HEK293T (cell line): Measurements from ENCODE around the gene SLC26A2.

Experiments
- ARNT ChIP-seq: fragments of 450-650 bp; IDR thresholded peaks from 2 replicates; pipeline ENCODE4 v1.6.1; 2017; ENCODE audit warnings: mild to moderate bottlenecking
- BHLHE40 ChIP-seq: fragments of 450-650 bp; IDR thresholded peaks from 2 replicates; pipeline ENCODE4 v1.6.1; 2016; ENCODE audit warnings: mild to moderate bottlenecking, moderate library complexity, borderline replicate concordance
- ELF4 ChIP-seq: fragments of 450-650 bp; IDR thresholded peaks from 2 replicates; pipeline ENCODE4 v1.6.1; 2017; ENCODE audit warnings: antibody characterized with exemption
- FOXA1 ChIP-seq: fragments of 450-650 bp; IDR thresholded peaks from 2 replicates; pipeline ENCODE4 v1.6.1; 2016; ENCODE audit warnings: mild to moderate bottlenecking
- FOXK2 ChIP-seq: fragments of 450-650 bp; IDR thresholded peaks from 2 replicates; pipeline ENCODE4 v1.6.1; 2016; ENCODE audit warnings: mild to moderate bottlenecking
- FOXM1 ChIP-seq: fragments of 450-650 bp; IDR thresholded peaks from 2 replicates; pipeline ENCODE4 v1.6.1; 2017; ENCODE audit warnings: mild to moderate bottlenecking, borderline replicate concordance
- HDGF ChIP-seq: fragments of 450-650 bp; IDR thresholded peaks from 2 replicates; pipeline ENCODE4 v1.6.1; 2017; ENCODE audit warnings: antibody characterized with exemption, borderline replicate concordance
- L3MBTL2 ChIP-seq: fragments of 450-650 bp; conservative IDR thresholded peaks from 2 replicates; pipeline ENCODE4 v1.6.1; 2016; ENCODE audit warnings: mild to moderate bottlenecking
- LEF1 ChIP-seq: fragments of 450-650 bp; IDR thresholded peaks from 2 replicates; pipeline ENCODE4 v1.6.1; 2017; ENCODE audit warnings: mild to moderate bottlenecking, borderline replicate concordance
- NFRKB ChIP-seq: fragments of 450-650 bp; IDR thresholded peaks from 2 replicates; pipeline ENCODE4 v1.6.1; 2016; ENCODE audit warnings: mild to moderate bottlenecking, moderate library complexity
- SP1 ChIP-seq: fragments of 450-650 bp; IDR thresholded peaks from 2 replicates; pipeline ENCODE4 v1.6.1; 2017
- SUZ12 ChIP-seq: fragments of 450-650 bp; IDR thresholded peaks from 2 replicates; pipeline ENCODE4 v1.6.1; 2016; ENCODE audit warnings: mild to moderate bottlenecking
- TARDBP ChIP-seq: fragments of 450-650 bp; IDR thresholded peaks from 2 replicates; pipeline ENCODE4 v1.6.1; 2016
- ZNF384 ChIP-seq: fragments of 450-650 bp; IDR thresholded peaks from 2 replicates; pipeline ENCODE4 v1.6.1; 2016

DNA sequence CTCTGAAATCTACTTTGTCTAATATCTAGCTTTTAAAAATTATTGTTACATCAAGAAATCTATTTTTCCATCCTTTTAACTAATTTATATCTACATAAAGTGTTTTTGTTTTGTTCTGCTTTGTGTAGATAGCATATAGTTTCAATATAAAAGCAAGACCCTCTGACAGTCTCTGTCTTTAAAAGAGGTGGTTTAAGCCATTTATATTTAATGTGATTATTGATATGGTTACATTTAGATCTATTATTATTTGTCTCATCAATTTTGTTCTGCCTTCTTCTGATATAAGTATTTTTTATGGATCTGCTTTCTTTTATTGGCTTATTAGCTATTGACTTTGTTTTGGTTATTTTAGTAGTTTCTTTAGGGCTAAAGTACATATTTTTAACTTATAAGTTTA is 56.0 kb downstream of the SLC26A2 start:
- TF ChIP-seq TARDBP (no peak), FOXM1 (no peak), ZNF384 (no peak), SUZ12 (no peak), BHLHE40 (no peak), ELF4 (no peak), NFRKB (no peak), ARNT (no peak), SP1 (no peak), HDGF (no peak), FOXK2 (no peak), LEF1 (no peak), L3MBTL2 (no peak), FOXA1 (no peak)
